Caki2 (cell line): ENCODE measurements around the gene FAM83G. TPM values are rescaled to one million over a fixed set of nuclear protein-coding genes. Genes with fewer than 3 reads are reported as not detected.

Source experiments
- DNase-seq: peaks from one replicate; pipeline ENCODE4 v3.0.0-alpha.2; 2015; ENCODE audit warnings: low read depth
- in situ Hi-C: cut with HindIII; loops from 2 replicates; pipeline ENCODE4 v1.10.0; 2016; ENCODE audit warnings: low sequenced_read_pairs, low pct_unique_long_range_greater_than_20kb, mixed read lengths
- total RNA-seq: library from RNA; depleted of rRNA; stranded (reverse); fragments of >200 nt; shearing (Covaris generic); gene quantifications from 2 replicates; pipeline ENCODE4 v1.2.3, GENCODE V29; 2014; ENCODE audit warnings: low replicate concordance

FAM83G gene
- total RNA-seq, 1 experiment from 2014 or later = 16.9 TPM

- no peak for DNase-seq
- in situ Hi-C loops = no loop called here
Measured at GRCh38 chr17:19013806-19014627, 9.5 kb upstream of the FAM83G start.

GRCh38 chr17:19013226-19013625 lies 8.7 kb upstream of the FAM83G start:
- DNase-seq = no peak
- in situ Hi-C loops = no loop called here

GRCh38 chr17:19012171-19013080 lies 7.9 kb upstream of the FAM83G start:
- in situ Hi-C loops = no loop called here
- no peak for DNase-seq

GRCh38 chr17:19011581-19011980 lies 7.0 kb upstream of the FAM83G start:
- in situ Hi-C loops = no loop called here
- DNase-seq = no peak

GRCh38 chr17:19010729-19011505 lies 6.4 kb upstream of the FAM83G start:
- no peak for DNase-seq
- in situ Hi-C loops = no loop called here

GRCh38 chr17:19009970-19010369 lies 5.4 kb upstream of the FAM83G start:
- DNase-seq = no peak
- in situ Hi-C loops = no loop called here

- DNase-seq = no peak
- in situ Hi-C loops = no loop called here
Measured at GRCh38 chr17:19006698-19007097, 2.1 kb upstream of the FAM83G start.

GRCh38 chr17:19005789-19006430 lies 1.3 kb upstream of the FAM83G start:
- in situ Hi-C loops = no loop called here
- no peak for DNase-seq

- in situ Hi-C loops = no loop called here
- no peak for DNase-seq
Measured at GRCh38 chr17:19005137-19005773, 691 bp upstream of the FAM83G start.

- in situ Hi-C loops = no loop called here
- DNase-seq = peak; percentile 30
Measured at GRCh38 chr17:19003543-19004420, 782 bp downstream of the FAM83G start.

GRCh38 chr17:19002805-19003542 lies 1.6 kb downstream of the FAM83G start:
- no peak for DNase-seq
- in situ Hi-C loops = no loop called here

- DNase-seq = no peak
- in situ Hi-C loops = no loop called here
Measured at GRCh38 chr17:19001907-19002590, 2.5 kb downstream of the FAM83G start.

- in situ Hi-C loops = no loop called here
- no peak for DNase-seq
Measured at GRCh38 chr17:19000531-19001325, 3.8 kb downstream of the FAM83G start.

- in situ Hi-C loops = no loop called here
- no peak for DNase-seq
Measured at GRCh38 chr17:18999911-19000310, 4.7 kb downstream of the FAM83G start.

- no peak for DNase-seq
- in situ Hi-C loops = no loop called here
Measured at GRCh38 chr17:18999394-18999793, 5.2 kb downstream of the FAM83G start.
